Spleen (tissue), 7 donors: Measurements from ENCODE around the gene CCDC152.
A peak's percentile ranks its signal among the peaks of the same experiment; 100 is the strongest.

Experiments used
- CTCF ChIP-seq, 11 experiments: fragments of 200-600 bp in 7 of 11; fragments of 450-650 bp in 4 of 11; sonication (generic) in 4 of 11; IDR thresholded peaks in 8 of 11; conservative IDR thresholded peaks in 3 of 11; 1 replicate in 7 of 11; 2 replicates in 4 of 11; pipeline versions ENCODE4 v1.4.0 to v1.8.0; 2016 to 2021; ENCODE audit warnings: antibody characterized with exemption in 11 of 11, inconsistent platforms in 4 of 11, mild to moderate bottlenecking in 1 of 11
- POLR2AphosphoS5 ChIP-seq, 3 donors: sonication (generic); formaldehyde crosslinking; IDR thresholded peaks; one replicate each; pipeline ENCODE4 v1.5.1; 2017; ENCODE audit warnings: antibody characterized with exemption in 3 of 3
- donor health status: DM: no; HTN: no; CAD: no; lungs with moderate emphysema.
- donor health status: DM: no; HTN: no; CAD: no.
- donor health status: DM: no; HTN: no; CAD: no.

GRCh38 chr5:42745426-42745825, 11.2 kb upstream of the CCDC152 start:
- no peak for TF ChIP-seq POLR2AphosphoS5 (IDR thresholded peaks at IDR 0.05)
- TF ChIP-seq CTCF (IDR thresholded peaks at IDR 0.05 in 8 of 11, conservative IDR thresholded peaks at IDR 0.05 in 3 of 11), result peak in 2 of 11 experiments; percentile 13 to 18
